GM18517 (cell line): ENCODE results near the gene LTB4R.
"Not testable (repeated sequence)": the region's sequence is repeated elsewhere in the genome, so short reads cannot be mapped to it uniquely, and the experiment has no call there.

Source experiments
- ATAC-seq: cut with Tn5 transposase; IDR thresholded peaks from one replicate; pipeline ENCODE4 v1.9.1; 2021; ENCODE audit warnings: mild to moderate bottlenecking, moderate library complexity; ENCODE audit not compliant: unreplicated experiment

LTB4R gene

DNA sequence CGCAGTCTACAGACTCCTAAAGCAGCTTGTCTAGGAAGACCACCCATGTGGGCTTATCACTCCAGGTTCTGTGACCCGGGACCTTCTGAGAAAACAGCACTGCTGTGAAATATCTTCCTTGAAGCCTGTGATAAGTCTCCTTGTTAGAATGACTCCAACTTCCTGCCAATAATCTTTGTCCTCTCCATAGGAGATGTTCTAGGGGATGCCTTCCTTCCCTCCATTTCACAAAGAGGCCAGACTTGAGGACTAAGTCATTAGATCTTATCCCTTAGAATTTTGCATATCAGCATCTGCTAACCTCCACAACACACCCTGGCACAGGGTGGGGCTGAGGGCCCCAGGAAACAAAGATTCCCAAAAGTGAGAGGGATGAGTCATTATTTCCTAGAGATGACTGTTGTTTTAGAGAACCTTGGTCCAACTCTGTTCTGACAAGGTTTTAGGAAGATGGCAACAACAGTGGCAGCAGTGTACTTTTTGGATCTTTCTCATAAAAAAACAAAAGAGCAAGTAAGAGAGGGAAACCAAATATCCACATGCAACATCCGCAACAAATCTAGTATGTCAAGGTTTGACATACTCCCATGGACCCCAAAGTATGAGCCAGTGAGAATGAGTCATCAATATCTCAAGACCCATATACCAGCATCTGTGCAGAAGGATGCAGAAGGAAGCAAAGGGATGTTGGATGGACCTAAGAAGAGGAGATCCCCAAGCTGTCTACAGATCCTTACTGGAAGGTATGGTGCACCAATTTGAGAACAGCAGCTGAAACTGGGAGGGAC is 6.0 kb downstream of the LTB4R start:
- no peak for ATAC-seq

DNA sequence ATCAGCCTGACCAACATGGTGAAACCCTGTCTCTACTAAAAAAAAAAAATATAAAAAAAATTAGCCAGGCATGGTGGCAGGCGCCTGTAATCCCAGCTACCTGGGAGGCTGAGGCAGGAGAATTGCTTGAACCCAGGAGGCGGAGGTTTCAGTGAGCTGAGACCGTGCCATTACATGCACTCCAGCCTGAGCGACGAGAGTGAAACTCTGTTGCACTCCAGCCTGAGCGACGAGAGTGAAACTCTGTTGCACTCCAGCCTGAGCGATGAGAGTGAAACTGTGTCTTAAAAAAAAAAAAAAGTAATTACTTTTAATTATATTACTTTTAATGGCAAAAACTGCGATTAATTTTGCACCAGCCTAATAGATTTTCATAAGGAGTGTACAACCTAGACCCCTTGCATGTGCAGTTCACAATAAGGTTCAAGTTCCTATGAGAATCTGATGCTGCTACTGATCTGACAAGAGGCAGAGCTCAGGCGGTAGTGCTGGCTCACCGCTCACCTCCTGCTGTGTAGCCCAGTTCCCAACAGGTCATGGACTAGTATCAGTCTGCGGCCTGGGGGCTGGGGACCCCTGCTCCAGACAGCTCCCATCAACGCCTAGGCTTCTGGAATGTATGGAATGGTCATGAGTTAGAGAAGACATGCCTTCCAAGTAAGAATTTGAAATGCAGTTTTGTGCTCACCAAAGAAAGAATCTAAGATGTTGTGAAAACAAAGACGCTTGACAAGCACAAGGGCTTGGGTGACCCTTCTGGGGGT is 10.1 kb downstream of the LTB4R start:
- ATAC-seq: no peak

DNA sequence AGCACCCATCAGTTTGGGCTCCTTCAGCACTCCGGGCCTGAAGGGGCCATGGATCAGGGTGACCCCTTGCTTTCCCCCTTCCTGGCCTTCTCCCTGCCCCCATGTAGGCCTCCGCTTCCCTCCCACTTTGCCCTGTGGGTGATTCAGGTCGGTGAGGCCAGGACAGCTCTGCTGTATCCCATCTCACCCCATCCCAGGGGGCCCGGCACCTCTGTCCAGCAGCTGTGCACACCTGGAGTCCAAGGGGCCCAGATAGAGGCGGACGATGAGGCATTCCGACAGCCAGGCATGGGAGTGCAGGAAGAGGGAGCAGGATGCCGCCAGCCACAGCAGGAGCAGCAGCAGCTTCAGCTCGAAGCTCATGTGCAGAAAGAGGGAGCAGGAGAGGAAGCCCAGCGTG is 11.4 kb downstream of the LTB4R start:
- no peak for ATAC-seq

DNA sequence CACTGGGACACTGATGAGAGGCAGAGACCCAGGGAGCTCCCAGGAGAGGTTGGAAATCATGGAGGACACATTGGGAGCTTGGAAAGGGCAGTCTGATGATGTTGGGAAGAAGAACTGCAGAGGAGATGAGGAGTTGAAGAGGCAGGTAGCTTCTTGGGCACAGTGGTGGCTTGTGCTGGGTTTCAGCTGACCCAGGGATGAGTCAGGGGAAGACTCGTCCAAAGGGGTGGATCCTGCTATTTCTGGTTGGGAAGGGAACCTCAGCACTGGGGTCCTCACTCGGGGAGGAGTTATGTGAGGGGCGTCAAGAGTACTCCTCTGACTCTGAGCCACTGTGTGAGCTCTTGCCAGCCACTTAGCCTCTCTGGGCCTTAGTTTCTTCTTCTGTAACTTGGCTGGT is 12.0 kb downstream of the LTB4R start:
- ATAC-seq: no peak

DNA sequence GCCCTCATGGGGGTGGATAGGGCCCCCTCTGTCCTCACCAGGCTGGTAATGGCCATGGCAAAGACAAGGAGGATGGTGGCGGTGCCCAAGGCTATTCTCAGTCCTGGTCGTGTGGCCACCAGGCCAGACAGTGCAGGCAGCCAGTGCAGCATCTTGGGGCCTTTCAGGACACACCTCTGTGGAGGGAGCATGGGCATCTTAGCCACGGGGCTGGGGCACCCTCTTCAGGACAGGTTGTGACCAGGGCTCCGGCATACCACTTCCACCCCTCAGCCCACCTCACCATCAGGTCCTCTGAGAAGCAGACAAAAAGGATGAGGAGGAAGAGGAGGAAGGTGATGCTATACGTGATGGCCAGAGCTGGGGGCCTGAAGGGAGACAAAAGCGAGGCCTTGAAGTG is 12.7 kb downstream of the LTB4R start:
- no peak for ATAC-seq

DNA sequence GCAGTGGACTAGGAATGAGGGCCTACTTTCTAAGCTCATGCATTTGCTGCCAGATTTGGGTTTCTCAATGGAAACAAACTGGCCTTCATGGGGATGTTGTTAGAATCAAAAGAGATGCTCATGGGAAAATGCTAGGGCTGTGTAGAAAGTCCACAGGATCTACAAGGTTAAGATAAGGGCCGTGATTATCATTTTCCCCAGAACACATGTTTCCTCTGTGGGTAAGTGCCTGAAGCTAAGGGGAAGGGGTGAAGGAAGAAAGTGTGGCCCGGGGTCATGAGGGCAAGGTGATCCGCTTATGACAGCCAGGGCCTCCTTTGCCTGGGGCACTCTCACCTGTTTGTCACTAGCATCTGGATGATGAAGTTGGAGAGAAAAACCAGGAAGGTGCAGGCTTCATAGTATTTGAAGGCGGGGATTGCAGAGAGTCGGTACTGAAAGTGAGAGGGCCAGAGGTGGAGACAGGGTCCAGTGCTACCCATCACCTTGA is 13.8 kb downstream of the LTB4R start:
- no peak for ATAC-seq

DNA sequence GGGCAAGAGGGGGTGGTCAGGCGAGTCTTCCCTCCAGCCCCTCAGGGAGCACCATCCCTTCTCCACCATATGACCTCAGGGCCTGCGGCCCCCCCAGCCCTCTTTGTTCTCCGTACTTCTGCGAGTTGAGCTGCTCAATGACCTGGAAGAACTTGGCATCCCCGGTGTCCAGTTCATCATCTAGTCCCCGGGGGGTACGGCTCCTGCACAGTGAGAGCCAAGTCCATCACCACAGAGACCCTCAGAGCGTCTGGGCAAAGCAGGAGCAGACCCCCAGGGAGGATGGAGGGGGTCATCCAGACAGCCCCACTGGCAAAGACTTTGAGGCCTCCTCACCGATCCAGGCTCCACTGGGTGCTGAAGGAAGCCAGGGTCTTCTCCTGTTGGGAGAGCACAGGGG is 14.7 kb downstream of the LTB4R start:
- ATAC-seq: no peak

DNA sequence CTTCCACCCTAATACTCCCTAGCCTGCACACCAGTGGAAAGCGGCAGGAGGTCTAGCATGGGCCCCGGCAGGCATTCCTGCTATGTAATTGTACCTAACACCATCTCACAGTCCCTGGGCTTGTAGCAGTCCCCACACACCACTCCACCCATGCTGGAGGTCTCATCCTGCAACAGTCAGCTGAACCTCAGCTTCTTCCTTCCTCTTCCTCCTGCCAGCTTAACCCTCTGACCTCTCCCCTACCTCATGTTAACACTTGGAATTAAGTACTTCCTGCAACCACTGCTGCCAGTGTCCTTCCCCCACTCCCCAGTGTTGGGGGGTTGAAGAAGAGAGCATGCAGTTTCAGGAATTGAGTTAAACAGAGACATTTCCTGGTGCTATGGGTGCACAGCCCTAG is 16.0 kb downstream of the LTB4R start:
- ATAC-seq: no peak

DNA sequence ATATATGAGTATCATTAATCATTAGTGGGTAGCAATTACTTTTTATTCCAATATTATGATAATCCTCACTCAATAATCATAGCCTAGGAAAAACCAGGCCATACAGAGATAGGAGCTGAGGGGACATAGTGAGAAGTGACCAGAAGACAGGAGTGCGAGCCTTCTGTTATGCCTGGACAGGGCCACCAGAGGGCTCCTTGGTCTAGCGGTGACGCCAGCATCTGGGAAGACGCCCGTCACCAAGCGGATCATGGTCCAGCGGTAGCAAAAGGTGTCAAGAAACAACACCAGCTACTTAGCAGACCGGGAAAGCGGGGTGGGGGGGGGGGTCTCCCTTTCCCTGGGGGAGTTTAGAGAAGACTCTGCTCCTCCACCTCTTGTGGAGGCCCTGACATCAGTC is 16.6 kb downstream of the LTB4R start:
- ATAC-seq: not testable (repeated sequence)

DNA sequence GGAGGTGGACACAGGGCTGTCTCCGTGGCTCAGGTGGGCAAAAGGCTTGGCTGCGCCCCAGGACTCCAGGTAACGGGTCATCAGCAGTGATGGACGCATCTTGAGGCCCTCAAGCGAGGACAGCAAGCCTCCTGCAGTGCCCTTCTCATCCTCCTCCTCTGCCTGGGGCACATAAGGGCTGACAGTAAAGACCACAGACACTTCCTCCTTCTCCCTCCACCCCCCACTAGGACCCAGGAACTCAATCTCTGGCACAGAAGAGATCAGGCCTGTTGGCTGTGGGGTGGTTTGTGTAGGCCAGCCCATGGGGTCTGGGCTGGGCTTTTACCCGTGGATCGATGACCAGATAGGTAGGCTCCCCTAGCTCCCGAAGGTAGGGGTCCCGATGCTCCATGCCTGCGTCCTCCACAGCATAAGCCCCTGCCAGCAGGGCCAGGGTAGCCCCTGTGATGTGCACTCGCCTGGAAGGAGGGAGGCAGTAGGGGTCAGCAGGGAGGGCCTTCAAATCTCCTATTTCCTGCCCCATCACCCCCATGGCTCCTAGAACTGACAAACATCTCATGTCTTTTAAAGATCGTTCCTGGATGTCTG is 17.9 kb downstream of the LTB4R start:
- no peak for ATAC-seq

DNA sequence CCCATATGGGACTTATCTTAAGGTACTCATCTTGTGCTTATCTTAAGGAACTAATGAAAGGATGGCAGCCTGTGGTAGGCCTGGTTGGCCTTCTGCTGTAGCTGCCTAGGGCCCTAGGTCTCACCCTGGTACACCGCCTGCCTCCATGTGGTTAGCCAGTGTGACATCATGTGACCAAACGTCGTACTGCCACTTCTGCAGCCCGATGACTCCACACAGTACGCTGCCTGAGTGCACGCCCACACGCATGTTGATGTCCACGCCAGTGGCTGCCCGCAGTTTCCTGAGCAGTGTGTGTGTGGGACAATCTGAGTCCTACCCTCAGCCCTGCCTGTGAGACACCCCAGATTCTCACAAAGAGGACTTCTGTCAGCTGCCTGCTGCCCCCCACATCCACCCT is 18.4 kb downstream of the LTB4R start:
- ATAC-seq: no peak

DNA sequence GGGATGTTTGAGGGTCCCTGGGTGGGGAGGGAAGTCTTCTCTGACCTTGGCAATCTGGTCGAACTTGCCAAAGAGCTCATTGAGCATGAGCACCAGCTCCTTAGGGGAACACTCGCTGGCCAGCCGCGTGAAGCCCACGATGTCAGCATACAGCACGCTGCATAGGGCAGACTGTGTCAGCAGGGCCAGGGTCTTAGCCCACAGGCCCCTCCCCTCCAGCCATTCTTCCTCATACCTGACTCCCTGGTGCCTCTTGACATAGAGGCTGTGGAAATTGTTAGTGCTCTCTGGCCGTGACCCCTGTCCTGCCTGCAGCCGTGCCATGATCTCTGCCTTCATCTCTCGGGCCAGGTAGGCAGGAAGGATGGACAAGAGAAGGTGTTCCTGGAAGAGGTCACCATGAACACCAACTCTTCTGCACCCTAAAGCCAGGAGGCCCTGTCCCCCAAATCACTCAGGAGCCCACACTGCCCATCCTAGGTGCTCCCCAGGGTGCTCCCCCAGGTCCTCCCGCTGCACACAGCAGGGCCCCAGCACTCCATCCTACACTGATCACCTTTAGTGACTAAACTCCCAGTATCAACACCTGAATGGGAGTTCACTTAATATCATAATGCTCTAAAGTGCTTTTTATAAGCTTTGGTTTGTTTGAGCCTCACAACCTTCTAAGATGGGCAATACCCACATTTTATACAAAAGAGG is 19.8 kb downstream of the LTB4R start:
- ATAC-seq: no peak

DNA sequence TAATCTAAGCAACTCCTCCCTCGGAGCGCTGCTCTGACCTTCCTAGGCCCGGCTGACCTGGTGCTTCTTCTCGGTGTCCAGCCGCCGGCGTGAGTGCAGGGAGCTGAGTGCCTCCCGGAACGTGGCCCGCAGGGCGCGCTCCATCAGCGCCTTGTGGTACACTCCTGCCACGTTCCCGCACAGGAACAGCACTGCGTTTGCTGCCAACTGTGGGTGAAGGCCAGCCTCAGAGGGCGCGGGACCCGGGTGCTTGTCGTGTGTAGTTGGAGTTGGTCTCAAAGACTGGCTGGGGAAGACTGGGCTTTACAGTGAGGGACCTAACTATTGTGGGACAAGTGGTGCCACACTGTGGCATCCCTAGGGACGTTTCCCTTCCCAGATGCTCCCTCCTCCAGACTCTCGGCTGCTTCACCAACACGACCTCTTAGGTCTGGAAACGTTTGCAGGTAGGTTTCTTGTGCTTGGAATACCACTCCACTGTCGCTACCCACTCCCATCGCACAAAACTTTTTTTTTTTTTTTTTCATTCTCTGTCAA is 20.5 kb downstream of the LTB4R start:
- peak; percentile 8 for ATAC-seq

DNA sequence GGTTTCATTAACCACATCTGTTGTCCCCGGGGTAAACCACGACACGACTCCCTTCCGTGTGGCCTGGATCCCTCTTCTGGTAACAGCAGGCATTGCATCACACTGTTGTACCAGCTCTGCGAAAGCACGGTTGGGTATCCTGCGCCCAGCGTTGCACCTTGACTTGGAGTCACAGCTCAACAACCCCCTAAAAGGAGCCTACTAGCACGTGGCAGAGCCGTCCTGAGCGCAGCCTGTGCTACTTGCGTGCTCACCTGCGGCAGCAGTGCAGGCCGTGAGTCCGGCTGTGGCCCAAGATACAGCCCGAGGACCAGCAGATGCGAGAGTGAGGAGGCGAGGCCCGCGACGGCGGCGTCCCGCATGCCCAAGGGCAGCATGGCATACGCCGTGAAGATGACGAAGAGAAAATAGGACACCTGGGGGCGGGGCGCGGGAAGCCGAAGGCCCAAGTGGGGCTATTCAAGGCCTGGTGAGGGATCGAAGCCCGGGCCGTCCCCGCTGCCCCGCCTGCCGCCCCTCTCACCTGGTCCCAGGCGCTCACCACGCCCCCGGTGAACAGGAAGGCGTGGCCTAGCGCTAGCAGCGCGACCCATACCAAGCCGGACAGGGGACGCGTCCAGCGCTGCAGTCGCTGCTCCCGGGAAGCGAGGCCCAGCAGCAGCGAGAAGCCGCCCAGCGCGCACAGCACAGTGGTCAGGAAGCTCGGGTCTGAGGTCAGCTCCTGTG is 21.1 kb downstream of the LTB4R start:
- ATAC-seq: peak; percentile 75

DNA sequence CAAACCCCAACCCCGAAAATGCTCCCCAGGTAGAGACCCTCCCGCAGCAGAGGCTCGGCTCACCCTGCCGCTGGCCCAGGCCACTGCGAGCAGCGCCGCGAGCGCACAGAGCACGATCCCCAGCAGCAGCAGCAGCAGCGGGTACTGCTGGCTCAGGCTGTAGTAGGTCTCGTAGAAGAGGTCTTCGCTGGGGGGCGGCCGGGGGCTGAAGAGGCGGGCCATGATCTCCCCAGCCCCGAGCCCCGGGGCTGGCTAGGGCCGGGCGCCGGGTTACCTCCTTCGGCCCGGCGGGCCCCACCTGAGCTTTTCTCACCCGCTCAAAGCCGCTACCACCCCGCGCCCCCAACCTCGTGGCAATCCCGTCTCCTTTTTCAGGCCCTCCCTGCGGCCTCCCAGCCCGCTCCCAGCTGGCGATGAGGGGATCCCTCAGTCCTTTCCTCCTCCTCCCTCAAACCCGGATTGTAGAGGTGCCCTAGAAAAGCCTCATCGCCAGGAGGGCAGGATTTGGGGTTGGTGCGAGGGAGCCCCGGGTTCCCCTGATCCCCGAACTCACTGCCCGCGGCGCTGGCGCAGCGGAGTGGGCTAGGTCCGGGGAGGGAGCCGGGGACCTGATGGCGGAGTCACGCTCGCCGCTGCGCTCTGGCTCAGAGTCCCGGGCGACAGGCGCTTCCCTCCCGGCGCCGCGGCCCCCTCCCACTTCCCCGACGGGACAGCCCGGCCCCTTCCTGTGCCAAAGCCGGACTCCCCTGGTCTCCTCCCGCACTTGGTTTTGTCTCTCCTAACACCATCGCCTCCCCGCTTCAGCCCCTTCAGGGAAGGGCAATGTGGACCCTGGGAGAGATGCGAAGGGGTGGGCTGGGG is 23.4 kb downstream of the LTB4R start, which contains the start of gene ADCY4:
ADCY4 (minus strand) TSS at position 641 of the 861 bp plus-strand sequence; CDS start at position 222, 419 bp downstream.
- ATAC-seq: no peak

DNA sequence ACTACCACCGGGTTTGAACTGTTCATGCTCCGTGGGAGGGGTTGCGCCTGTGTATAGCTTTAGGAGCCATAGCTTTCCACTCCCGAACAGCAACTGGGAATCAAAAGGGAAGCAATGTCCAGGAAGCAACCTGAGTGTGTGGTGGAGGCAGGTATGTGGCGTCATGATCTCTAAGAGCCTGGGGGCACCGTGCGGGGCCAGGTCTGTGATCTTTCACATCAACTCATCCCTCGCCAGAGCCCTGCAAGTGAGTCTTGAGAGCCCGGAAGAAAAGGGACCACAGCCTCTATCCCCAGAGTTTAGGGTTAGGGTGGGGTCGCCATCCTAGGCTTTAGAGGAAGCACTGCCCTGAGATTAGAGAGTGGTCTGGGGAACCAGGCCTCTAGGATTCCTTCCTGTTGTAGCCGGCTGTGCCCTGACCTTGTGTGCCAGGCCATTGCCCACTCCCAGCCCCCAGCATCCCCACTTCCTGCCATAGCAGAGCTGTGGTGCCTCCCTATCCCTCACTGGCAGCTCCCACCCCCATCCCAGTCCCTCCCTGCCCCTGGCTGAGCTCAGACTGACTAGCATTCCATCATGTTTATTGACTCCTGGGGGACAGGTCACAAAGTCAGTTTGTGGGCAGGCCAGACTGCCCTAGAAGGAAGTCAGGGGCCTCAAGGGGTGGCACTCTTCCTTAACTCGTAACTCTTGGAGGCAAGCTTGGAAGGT is 24.3 kb downstream of the LTB4R start:
- ATAC-seq: no peak

DNA sequence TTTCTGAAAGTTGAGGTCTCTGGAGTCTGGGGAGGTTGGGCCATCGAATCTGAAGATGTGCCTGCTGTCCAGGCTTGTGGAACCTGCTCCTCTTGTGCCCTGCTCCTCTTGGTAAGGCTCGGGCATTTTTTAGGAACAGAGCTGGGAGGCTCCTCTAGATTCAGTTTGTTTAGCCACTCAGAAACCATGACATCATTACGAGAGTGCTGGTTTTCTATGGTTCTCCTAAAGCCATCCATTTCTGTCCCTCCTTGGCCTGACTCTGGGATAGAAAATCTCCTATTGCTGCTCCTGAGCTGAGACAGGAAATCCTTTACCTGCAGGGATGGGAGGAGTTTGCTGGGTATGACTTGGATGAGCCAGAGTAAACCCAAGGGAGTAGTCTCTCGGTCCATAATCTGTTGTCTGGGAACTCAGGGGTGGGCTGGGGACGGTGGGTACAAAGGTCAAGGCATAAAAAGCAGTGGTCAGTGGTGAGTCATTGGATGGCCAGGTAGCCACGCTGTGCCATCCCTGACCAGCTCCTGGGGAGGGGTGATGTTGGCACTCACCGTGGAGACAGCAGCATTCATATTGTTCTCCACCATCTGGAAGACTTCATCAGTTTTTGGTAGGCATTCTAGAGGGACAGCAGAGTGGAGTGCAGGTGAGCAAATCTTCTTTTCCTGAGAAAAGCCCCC is 26.0 kb downstream of the LTB4R start:
- ATAC-seq: no peak

DNA sequence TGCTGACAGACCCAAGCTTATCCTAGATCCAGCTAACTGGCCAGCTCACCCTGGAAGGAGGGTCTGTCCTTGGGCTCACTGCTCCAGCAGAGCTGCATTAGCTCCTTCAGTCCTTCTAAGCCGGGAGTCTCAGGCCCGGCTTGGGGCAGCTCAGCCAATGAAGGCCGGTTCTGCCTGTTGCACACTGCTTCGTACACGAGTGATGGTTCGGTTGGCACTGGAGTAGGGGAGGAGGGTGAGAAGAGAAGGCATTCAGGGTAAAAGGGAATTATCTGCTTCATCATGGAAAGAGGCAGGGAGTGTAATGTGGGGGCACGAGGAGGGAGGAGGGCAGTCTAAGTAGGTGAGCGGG is 26.5 kb downstream of the LTB4R start:
- no peak for ATAC-seq
